ENCODE data around the gene MRPL19. TPM values are rescaled to one million over a fixed set of nuclear protein-coding genes. Genes with fewer than 3 reads are reported as not detected.

The MRPL19 gene
- total RNA-seq, 1 donor from 2014 or later: 34.1 TPM

- H3K9me3 ChIP-seq: no peaks in the 10 kb centered on the region
- intact Hi-C loops (cut with DNase I): no loop called here
Measured at GRCh38 chr2:75600461-75601011, 46.0 kb upstream of the MRPL19 start.

GRCh38 chr2:75602724-75603342, 43.8 kb upstream of the MRPL19 start:
- H3K36me3 ChIP-seq: no peaks in the 10 kb centered on the region
- no peaks in the 10 kb centered on the region for H3K27me3 ChIP-seq
- no peak overlapping the region for H3K4me3 ChIP-seq
- intact Hi-C loops (cut with DNase I): no loop called here
- no peak for DNase-seq (ENCODE audit: extremely low spot score in 2 of 2)
- H3K27ac ChIP-seq: no peak overlapping the region
- H3K9me3 ChIP-seq: no peaks in the 10 kb centered on the region
- no peak for TF ChIP-seq CTCF (IDR thresholded peaks at IDR 0.05)
- no peaks in the 10 kb centered on the region for H3K4me1 ChIP-seq

More at GRCh38 chr2:75600461-75601011, 46.0 kb upstream of the MRPL19 start:
- no peak for TF ChIP-seq CTCF (IDR thresholded peaks at IDR 0.05)
- TF ChIP-seq POLR2AphosphoS5 (IDR thresholded peaks at IDR 0.05; ENCODE audit: insufficient read depth in 1 of 2, low read depth in 1 of 2): no peak
- no peak for DNase-seq (ENCODE audit: extremely low spot score in 2 of 2)
- Histone ChIP-seq H3K27me3 (no peaks in the 10 kb centered on the region), H3K4me1 (no peaks in the 10 kb centered on the region), H3K4me3 (no peak overlapping the region), H3K27ac (no peak overlapping the region), H3K36me3 (no peaks in the 10 kb centered on the region)

GRCh38 chr2:75603477-75603876, 43.1 kb upstream of the MRPL19 start:
- Histone ChIP-seq H3K4me3 (no peak overlapping the region), H3K4me1 (no peaks in the 10 kb centered on the region), H3K27me3 (no peaks in the 10 kb centered on the region), H3K36me3 (no peaks in the 10 kb centered on the region), H3K9me3 (no peaks in the 10 kb centered on the region), H3K27ac (no peak overlapping the region)
- TF ChIP-seq POLR2AphosphoS5 (IDR thresholded peaks at IDR 0.05; ENCODE audit: insufficient read depth in 1 of 2, low read depth in 1 of 2): no peak
- TF ChIP-seq CTCF (IDR thresholded peaks at IDR 0.05): no peak
- TF ChIP-seq POLR2A (IDR thresholded peaks at IDR 0.05): no peak
- no peak for DNase-seq (ENCODE audit: extremely low spot score in 2 of 2)
- intact Hi-C loops (cut with DNase I): no loop called here

GRCh38 chr2:75604484-75604883, 42.1 kb upstream of the MRPL19 start:
- intact Hi-C loops (cut with DNase I): no loop called here
- TF ChIP-seq POLR2AphosphoS5 (IDR thresholded peaks at IDR 0.05; ENCODE audit: insufficient read depth in 1 of 2, low read depth in 1 of 2) (no peak), POLR2A (IDR thresholded peaks at IDR 0.05) (no peak), CTCF (IDR thresholded peaks at IDR 0.05) (no peak)

GRCh38 chr2:75605770-75606529, 40.6 kb upstream of the MRPL19 start:
- no peaks in the 10 kb centered on the region for H3K9me3 ChIP-seq
- DNase-seq (ENCODE audit: extremely low spot score in 2 of 2): peak in 1 of 2 donors; percentile 61
- H3K36me3 ChIP-seq: no peaks in the 10 kb centered on the region
- H3K27me3 ChIP-seq: no peaks in the 10 kb centered on the region
- no peak for TF ChIP-seq CTCF (IDR thresholded peaks at IDR 0.05)
- no peak for TF ChIP-seq POLR2A (IDR thresholded peaks at IDR 0.05)
- no peak for TF ChIP-seq POLR2AphosphoS5 (IDR thresholded peaks at IDR 0.05; ENCODE audit: insufficient read depth in 1 of 2, low read depth in 1 of 2)
- no peaks in the 10 kb centered on the region for H3K4me1 ChIP-seq
- no peak overlapping the region for H3K4me3 ChIP-seq
- intact Hi-C loops (cut with DNase I): no loop called here
- no peak overlapping the region for H3K27ac ChIP-seq

More at GRCh38 chr2:75604484-75604883, 42.1 kb upstream of the MRPL19 start:
- H3K9me3 ChIP-seq: no peaks in the 10 kb centered on the region
- no peaks in the 10 kb centered on the region for H3K27me3 ChIP-seq
- no peak overlapping the region for H3K4me3 ChIP-seq
- no peaks in the 10 kb centered on the region for H3K36me3 ChIP-seq
- no peak for DNase-seq (ENCODE audit: extremely low spot score in 2 of 2)
- no peak overlapping the region for H3K27ac ChIP-seq
- no peaks in the 10 kb centered on the region for H3K4me1 ChIP-seq
